ENCODE data around the gene AGR2.

GRCh38 chr7:16845746-16846145 is 40.9 kb upstream of the AGR2 start:
- TF ChIP-seq GABPA (IDR thresholded peaks at IDR 0.05; ENCODE audit: low read depth) = no peak
- TF ChIP-seq MAX (IDR thresholded peaks at IDR 0.05; ENCODE audit: low read depth) = no peak
- TF ChIP-seq NFIC (IDR thresholded peaks at IDR 0.05; ENCODE audit: borderline replicate concordance) = no peak
- no peak for TF ChIP-seq CTCF (IDR thresholded peaks at IDR 0.05)
- TF ChIP-seq POLR2AphosphoS5 (IDR thresholded peaks at IDR 0.05; ENCODE audit: low read depth, low read length) = no peak
- no peak for TF ChIP-seq USF2 (IDR thresholded peaks at IDR 0.05; ENCODE audit: borderline replicate concordance, low read depth, low read length)
- no peak for TF ChIP-seq NRF1 (IDR thresholded peaks at IDR 0.05; ENCODE audit: low read depth, low read length)
- no peak for TF ChIP-seq EZH2phosphoT487 (IDR thresholded peaks at IDR 0.05; ENCODE audit: borderline replicate concordance, low read depth)
